ENCODE results near the gene GOLGA6L24.
"Not testable (repeated sequence)": the region's sequence is repeated elsewhere in the genome, so short reads cannot be mapped to it uniquely, and the experiment has no call there.

- TF ChIP-seq POLR2AphosphoS5 (IDR thresholded peaks at IDR 0.05; ENCODE audit: insufficient read depth in 1 of 2, low read depth in 1 of 2); POLR2A (IDR thresholded peaks at IDR 0.05): not testable (repeated sequence)
- TF ChIP-seq, protein P1, sequence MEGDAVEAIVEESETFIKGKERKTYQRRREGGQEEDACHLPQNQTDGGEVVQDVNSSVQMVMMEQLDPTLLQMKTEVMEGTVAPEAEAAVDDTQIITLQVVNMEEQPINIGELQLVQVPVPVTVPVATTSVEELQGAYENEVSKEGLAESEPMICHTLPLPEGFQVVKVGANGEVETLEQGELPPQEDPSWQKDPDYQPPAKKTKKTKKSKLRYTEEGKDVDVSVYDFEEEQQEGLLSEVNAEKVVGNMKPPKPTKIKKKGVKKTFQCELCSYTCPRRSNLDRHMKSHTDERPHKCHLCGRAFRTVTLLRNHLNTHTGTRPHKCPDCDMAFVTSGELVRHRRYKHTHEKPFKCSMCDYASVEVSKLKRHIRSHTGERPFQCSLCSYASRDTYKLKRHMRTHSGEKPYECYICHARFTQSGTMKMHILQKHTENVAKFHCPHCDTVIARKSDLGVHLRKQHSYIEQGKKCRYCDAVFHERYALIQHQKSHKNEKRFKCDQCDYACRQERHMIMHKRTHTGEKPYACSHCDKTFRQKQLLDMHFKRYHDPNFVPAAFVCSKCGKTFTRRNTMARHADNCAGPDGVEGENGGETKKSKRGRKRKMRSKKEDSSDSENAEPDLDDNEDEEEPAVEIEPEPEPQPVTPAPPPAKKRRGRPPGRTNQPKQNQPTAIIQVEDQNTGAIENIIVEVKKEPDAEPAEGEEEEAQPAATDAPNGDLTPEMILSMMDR (IDR thresholded peaks at IDR 0.05): not testable (repeated sequence)
Measured at GRCh38 chr15:28396022-28396421, 38.1 kb upstream of the GOLGA6L24 start.
